Ureter (tissue), 1 donor: ENCODE data around the gene PCCA. TPM values are rescaled to one million over a fixed set of nuclear protein-coding genes. Genes with fewer than 3 reads are reported as not detected.
"Not testable (repeated sequence)": the region's sequence is repeated elsewhere in the genome, so short reads cannot be mapped to it uniquely, and the experiment has no call there.

Experiments
- DNase-seq: peaks from one replicate; pipeline ENCODE4 v3.0.0-alpha.2; 2020; ENCODE audit warnings: low spot score
- total RNA-seq: library from RNA; stranded (reverse); gene quantifications from one replicate; pipeline ENCODE4 v1.2.4, GENCODE V29; 2023
- donor health status: DM: yes; HTN: yes; CAD: no.

PCCA gene
- total RNA-seq, 1 donor from 2014 or later = 87.4 TPM

GRCh38 chr13:100524688-100525087 is 435.8 kb downstream of the PCCA start:
- DNase-seq = not testable (repeated sequence)

- DNase-seq = no peak
Measured at GRCh38 chr13:100525453-100526317, 436.8 kb downstream of the PCCA start.

GRCh38 chr13:100526318-100527000 is 437.6 kb downstream of the PCCA start:
- DNase-seq = no peak

GRCh38 chr13:100527644-100528043 is 438.8 kb downstream of the PCCA start:
- no peak for DNase-seq

- DNase-seq = no peak
Measured at GRCh38 chr13:100528353-100528752, 439.5 kb downstream of the PCCA start.

- DNase-seq = no peak
Measured at GRCh38 chr13:100528820-100529219, 439.9 kb downstream of the PCCA start.

- DNase-seq = no peak
Measured at GRCh38 chr13:100529666-100530377, 440.9 kb downstream of the PCCA start.

GRCh38 chr13:100530671-100531213 is 441.8 kb downstream of the PCCA start:
- no peak for DNase-seq

- DNase-seq = no peak
Measured at GRCh38 chr13:100532090-100532766, 443.3 kb downstream of the PCCA start.

GRCh38 chr13:100532836-100533435 is 444.0 kb downstream of the PCCA start:
- DNase-seq = no peak

GRCh38 chr13:100533588-100534041 is 444.7 kb downstream of the PCCA start:
- DNase-seq = no peak

GRCh38 chr13:100534147-100534843 is 445.4 kb downstream of the PCCA start:
- no peak for DNase-seq

GRCh38 chr13:100534911-100535310 is 446.0 kb downstream of the PCCA start:
- no peak for DNase-seq

- no peak for DNase-seq
Measured at GRCh38 chr13:100535426-100536135, 446.7 kb downstream of the PCCA start.

- no peak for DNase-seq
Measured at GRCh38 chr13:100536643-100537180, 447.8 kb downstream of the PCCA start.

GRCh38 chr13:100537486-100537885 is 448.6 kb downstream of the PCCA start:
- DNase-seq = no peak

GRCh38 chr13:100537951-100538462 is 449.1 kb downstream of the PCCA start:
- DNase-seq = no peak

- DNase-seq = no peak
Measured at GRCh38 chr13:100540621-100541020, 451.7 kb downstream of the PCCA start.
